Astrocyte of the spinal cord (primary cell): ENCODE results near the gene SHC1.
A peak's percentile ranks its signal among the peaks of the same experiment; 100 is the strongest.

Experiments
- DNase-seq: peaks from one replicate; pipeline ENCODE4 v3.0.0; 2011; ENCODE audit warnings: low read depth, low spot score
- H3K4me3 ChIP-seq: 2 replicates; pipeline ENCODE4 v1.5.1; 2011; ENCODE audit warnings: low read depth, mild to moderate bottlenecking, low read length, moderate library complexity
- in situ Hi-C: cut with HindIII; loops from 2 replicates; pipeline ENCODE4 v1.10.0; 2017; ENCODE audit warnings: low sequenced_read_pairs
- TF ChIP-seq, protein P1 (sequence below): IDR thresholded peaks from 2 replicates; pipeline ENCODE4 v1.5.1; 2012; ENCODE audit warnings: low read depth, mild to moderate bottlenecking, low read length, inconsistent platforms

The SHC1 gene

DNA sequence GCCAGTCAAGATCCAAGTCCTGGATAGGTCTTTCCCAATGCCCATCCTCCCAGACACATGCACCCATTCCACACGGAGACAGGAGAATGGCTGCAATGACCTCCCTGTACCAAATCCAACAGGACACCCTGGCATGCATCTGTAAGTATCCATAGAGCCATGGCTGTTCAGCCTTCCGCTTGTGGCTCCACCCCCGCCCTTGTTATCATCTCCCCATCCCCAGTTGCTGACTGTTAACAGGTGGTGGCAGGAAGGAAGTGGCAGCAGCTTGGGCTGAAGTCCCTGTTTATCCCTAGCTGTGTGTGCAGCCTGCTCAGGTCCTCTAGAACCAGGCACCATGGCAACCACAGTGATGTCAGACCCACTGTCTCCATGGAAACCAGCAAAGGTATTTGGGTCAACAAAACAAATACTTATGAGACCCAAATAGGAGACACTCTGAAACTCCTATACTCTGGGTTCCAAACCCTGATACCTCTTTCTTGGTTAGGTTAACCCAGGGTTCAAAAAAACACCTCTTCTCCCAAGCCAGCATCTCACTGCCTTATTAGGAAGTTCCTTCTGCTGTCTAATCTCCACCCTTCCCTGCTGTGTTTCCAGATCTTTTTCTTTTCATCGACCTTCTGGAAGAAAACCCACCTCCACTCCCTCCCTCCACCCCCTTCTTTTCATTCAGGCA lies 15.4 kb downstream of the SHC1 start:
- TF ChIP-seq, protein P1, sequence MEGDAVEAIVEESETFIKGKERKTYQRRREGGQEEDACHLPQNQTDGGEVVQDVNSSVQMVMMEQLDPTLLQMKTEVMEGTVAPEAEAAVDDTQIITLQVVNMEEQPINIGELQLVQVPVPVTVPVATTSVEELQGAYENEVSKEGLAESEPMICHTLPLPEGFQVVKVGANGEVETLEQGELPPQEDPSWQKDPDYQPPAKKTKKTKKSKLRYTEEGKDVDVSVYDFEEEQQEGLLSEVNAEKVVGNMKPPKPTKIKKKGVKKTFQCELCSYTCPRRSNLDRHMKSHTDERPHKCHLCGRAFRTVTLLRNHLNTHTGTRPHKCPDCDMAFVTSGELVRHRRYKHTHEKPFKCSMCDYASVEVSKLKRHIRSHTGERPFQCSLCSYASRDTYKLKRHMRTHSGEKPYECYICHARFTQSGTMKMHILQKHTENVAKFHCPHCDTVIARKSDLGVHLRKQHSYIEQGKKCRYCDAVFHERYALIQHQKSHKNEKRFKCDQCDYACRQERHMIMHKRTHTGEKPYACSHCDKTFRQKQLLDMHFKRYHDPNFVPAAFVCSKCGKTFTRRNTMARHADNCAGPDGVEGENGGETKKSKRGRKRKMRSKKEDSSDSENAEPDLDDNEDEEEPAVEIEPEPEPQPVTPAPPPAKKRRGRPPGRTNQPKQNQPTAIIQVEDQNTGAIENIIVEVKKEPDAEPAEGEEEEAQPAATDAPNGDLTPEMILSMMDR = no peak
- in situ Hi-C loops = no loop called here
- DNase-seq = peak; percentile 80

DNA sequence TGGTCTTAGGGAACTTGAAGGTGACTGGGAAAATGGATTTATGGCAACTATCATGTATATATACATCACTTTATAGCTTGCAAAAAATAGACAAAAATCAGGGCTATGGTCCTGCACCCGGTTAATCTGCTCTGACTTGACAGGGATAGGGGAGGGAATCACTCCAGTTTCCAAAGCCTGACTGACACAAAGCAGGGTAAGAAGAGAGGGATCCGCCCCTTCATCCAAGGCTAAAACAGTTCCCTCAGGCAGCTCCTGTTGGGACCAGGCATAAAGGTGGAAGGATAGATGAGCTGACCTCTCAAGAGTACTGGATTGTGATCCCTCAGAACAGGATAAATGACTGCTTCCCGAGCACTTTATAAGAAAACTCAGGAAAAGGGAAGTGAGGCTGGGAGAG lies 16.0 kb downstream of the SHC1 start:
- TF ChIP-seq, protein P1 = no peak
- in situ Hi-C loops = no loop called here
- DNase-seq = no peak
- no peak overlapping the region for H3K4me3 ChIP-seq

More for the DNA sequence above, 15.4 kb downstream of the SHC1 start:
- peak overlapping the region; percentile 52 for H3K4me3 ChIP-seq

DNA sequence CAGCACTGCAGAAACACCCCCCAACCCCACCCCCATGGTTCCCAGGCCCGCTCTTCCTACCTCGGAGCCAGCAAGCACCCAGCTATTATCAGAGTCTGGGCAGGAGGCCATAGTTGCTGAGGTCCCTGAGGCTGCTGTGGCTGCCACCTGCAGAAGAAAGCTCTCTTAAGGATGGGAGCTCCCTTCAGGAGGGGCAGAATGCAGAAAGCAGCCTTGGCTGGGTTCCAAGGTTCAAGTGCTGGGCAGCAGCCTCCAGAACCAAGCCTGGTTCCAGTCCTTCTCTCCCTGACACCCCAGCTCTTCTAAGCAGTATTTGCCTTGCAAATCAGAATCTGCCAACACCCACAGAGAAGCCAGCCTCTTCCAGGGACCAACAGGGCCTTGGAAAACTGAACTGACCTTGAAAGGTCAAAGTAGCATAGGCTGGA lies 16.9 kb downstream of the SHC1 start:
- in situ Hi-C loops = no loop called here
- TF ChIP-seq, protein P1 = no peak
- DNase-seq = no peak

DNA sequence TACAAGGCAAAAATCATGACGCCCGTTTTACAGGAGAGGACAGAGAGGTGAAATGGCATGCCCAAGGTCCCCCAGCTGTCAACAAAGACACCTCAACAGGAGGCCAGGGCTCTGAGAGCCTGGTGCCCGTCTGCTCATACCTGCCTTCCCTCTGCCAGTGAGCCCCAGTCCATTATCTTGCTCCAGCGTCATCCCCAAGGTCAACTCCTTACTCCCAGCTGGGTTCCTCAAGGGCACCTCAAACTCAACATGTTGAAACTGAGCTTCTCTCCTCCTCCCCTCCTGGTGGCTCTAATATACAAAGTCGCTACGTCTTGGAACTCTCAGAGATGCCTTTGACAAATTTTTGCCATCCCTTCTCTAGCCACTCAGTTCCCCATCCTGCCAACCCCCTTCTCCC lies 17.9 kb downstream of the SHC1 start:
- TF ChIP-seq, protein P1 = no peak
- no peak for DNase-seq
- in situ Hi-C loops = no loop called here
- H3K4me3 ChIP-seq = no peak overlapping the region

More for the DNA sequence above, 16.9 kb downstream of the SHC1 start:
- H3K4me3 ChIP-seq = no peak overlapping the region

DNA sequence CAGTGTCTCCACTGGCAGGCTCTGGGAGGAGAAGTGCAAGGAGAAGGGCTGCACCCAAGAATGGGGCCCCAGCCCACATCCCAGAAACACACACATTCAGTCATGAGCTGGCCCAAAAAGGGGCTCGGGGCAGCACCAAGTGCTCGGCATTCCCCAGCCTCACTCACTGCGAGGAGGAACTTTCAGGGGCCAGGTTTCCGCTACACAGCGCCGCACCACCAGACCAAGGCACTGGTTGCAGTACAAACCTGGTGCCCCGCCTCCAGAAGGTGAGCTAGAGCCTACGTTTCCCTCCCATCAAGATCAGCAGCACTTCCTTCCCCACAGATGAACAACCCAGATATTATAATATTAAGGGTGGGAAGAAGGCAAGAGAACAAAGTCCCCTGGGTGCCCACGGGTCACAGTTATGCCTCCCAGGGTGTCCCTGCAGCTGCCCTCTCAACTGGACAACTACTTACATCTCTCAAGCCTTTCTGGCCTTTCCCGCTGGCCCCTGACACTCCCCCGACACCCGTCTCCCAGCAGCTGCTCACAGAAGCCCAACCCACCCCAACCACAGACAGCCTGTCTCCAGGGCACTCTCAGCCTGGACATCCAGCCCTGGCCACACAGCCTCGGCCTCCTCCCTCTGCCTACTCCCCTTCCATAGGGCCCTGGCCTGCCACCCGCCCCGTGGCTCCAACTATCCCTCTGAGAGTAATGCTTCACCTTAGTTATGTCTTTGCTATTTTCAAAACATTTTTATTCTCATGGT lies 18.5 kb downstream of the SHC1 start:
- TF ChIP-seq, protein P1 = no peak
- in situ Hi-C loops = no loop called here
- DNase-seq = no peak
- no peak overlapping the region for H3K4me3 ChIP-seq

DNA sequence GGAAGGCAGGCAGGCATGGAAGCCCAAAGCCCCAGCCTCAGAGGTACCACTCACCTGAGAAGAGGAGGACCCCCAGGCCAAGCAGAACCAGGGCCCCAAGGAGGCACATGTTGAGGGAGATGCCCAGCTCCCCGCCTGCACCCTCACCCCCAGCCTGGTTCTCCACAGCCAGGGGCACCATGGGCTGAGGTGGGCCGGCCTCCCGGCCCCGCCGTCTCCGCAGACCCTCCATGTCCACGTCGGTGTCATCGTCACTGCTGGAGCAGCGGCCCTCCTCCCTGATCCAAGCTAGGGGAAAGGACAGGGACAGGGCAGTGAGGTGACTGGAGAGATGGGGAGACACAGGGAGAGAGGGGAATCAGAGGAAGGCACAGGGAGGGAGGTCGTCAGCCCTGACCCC lies 22.5 kb downstream of the SHC1 start:
- no peak overlapping the region for H3K4me3 ChIP-seq
- DNase-seq = no peak
- in situ Hi-C loops = no loop called here
- TF ChIP-seq, protein P1 = no peak
